GM21825 (cell line): ENCODE data around the gene MMP3.

Experiments used
- ATAC-seq: cut with Tn5 transposase; IDR thresholded peaks from one replicate; pipeline ENCODE4 v1.9.1; 2021; ENCODE audit warnings: mild to moderate bottlenecking, moderate library complexity; ENCODE audit not compliant: unreplicated experiment

The MMP3 gene

DNA sequence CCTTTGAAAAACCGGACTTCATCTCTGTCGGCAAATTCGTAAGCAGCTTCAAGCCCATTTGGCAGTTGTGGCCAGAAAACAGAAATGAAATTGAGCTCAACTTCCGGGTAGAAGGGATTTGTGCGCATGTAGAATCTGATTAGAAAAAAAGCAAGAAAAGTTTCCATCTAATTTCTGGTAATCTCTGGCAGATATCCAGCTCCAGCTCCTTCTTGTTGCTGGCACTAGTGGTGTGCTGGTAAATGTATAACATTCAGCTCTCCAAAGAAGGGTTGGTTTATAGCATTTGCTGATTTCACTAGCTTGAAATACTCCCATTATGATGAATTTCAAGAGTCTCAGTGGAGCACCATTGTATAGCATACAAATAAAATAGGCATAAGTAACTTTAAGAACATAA lies 50.8 kb downstream of the MMP3 start:
- ATAC-seq, result no peak

- no peak for ATAC-seq
Measured at GRCh38 chr11:102791271-102792036, 52.0 kb downstream of the MMP3 start.

DNA sequence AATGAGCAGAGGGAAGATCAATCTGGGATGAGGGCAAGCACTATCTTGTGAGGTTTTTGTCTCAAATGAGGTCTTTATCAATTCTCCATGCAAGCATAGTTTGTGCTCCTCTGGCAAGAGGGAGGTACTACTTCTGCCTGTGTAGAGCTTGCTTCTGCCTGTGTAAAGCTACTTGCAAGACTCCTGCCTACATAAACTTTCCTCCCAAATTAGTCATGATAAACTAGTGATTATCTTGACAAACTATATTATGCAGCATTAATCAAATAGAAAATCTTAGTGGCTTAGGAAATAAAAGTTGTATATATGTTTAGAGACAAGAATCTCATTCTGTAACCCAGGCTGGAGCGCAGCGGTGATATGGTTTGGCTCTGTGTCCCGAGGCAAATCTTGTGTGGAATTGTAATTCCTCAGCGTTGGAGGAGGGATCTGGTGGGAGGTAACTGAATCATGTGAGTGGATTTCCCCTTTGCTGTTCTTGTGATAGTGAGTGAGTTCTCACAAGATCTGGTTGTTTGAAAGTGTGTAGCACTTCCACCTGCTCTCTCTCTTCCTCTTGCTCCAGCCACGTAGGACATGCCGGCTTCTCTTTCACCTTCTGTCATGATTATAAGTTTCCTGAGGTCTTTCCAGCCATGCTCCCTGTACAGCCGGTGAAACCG lies 54.9 kb downstream of the MMP3 start:
- ATAC-seq, result no peak
